Activated B cell treated with CpG ODN at 0.5 μM for 24 hours (primary cell): ENCODE measurements around the gene ERBB4. TPM values are rescaled to one million over a fixed set of nuclear protein-coding genes. Genes with fewer than 3 reads are reported as not detected.

Source experiments
- ATAC-seq: fragments of 200-7000 bp; cut with Tn5 transposase; one replicate; pipeline ENCODE4 v1.10.0; 2021; ENCODE audit warnings: low read depth, mild to moderate bottlenecking, moderate library complexity
- CTCF ChIA-PET: fragments of 350-600 bp; sonication (Branson Sonifier 250); formaldehyde crosslinking; loops from one replicate; lab custom pipeline; 2021; ENCODE audit warnings: antibody characterized with exemption; lab: Charles Lee
- POLR2A ChIA-PET: fragments of 350-600 bp; sonication (Branson Sonifier 250); formaldehyde crosslinking; loops from one replicate; lab custom pipeline; 2021; ENCODE audit warnings: antibody characterized with exemption; lab: Charles Lee
- DNase-seq: peaks from one replicate; pipeline ENCODE4 v3.0.0; 2022
- H3K27ac Mint-ChIP-seq: one replicate; pipeline ENCODE4 v1.8.0; 2020; ENCODE audit warnings: mixed read lengths
- H3K27me3 Mint-ChIP-seq: one replicate; pipeline ENCODE4 v1.8.0; 2021; ENCODE audit warnings: mixed read lengths
- H3K36me3 Mint-ChIP-seq: one replicate; pipeline ENCODE4 v1.8.0; 2021; ENCODE audit warnings: low read depth, mixed read lengths
- H3K4me1 Mint-ChIP-seq: one replicate; pipeline ENCODE4 v1.8.0; 2021; ENCODE audit warnings: mixed read lengths
- H3K4me3 Mint-ChIP-seq: one replicate; pipeline ENCODE4 v1.8.0; 2020; ENCODE audit warnings: mild to moderate bottlenecking, mixed read lengths
- H3K9me3 Mint-ChIP-seq: one replicate; pipeline ENCODE4 v1.8.0; 2020; ENCODE audit warnings: mixed read lengths
- CTCF ChIP-seq: fragments of 200-600 bp; IDR thresholded peaks from one replicate; pipeline ENCODE4 v1.8.0; 2022; ENCODE audit warnings: antibody characterized with exemption, mild to moderate bottlenecking
- intact Hi-C: fragments of 100-400 bp; cut with micrococcal nuclease; formaldehyde crosslinking; loops from one replicate; pipeline ENCODE4 v1.15.1; 2024
- total RNA-seq: library from RNA; stranded (reverse); gene quantifications from 2 replicates; pipeline ENCODE4 v1.2.3, GENCODE V29; 2022

Gene ERBB4
- total RNA-seq, 1 donor from 2014 or later: not detected

DNA sequence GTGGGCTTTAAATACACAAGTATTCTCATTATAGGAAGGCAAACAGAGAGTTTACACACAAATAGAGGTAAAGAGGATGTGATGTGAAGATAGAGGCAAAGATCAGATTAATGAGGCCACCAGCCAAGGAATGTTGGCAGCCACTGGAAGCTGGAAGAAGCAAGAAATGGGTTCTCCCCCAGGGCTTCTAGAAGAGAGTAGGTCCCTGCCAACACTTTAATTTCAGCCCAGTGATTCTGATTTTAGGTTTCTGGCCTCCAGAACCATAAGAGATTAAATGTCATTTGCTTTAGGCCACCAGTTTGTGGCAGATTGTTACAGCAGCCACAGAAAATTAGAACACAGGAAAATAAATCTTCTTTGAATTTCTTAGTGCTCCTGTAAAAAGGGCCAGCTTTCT, 1065.5 kb downstream of the ERBB4 start:
- intact Hi-C loops: no loop called here
- Mint-ChIP-seq H3K27ac (no peak overlapping the region), H3K36me3 (no peaks in the 10 kb centered on the region), H3K4me3 (no peak overlapping the region), H3K9me3 (no peaks in the 10 kb centered on the region), H3K4me1 (no peaks in the 10 kb centered on the region), H3K27me3 (no peaks in the 10 kb centered on the region)
- DNase-seq: no peak
- POLR2A ChIA-PET: no interaction called here
- CTCF ChIA-PET: no interaction called here
- no peak for TF ChIP-seq CTCF
- ATAC-seq: no peak

DNA sequence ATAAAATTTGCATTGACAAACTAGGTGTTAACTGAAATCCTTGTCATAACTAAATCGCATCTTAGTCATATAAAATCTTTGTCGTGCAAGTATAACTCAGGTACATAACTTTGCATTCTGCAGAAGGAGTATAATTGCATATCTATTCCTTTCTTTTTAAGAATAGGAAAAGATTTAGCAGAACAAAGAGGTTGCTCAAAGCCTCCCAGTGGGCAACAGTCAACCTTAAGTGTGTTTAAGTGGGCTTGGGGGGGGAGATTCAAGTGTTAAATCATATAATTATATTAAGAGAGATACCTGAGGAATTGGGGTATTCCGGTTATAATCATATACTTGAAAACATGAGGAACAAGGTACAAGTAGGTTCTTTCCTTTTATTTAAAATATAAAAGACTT, 1068.9 kb downstream of the ERBB4 start:
- Mint-ChIP-seq H3K4me3 (no peak overlapping the region), H3K27me3 (no peaks in the 10 kb centered on the region), H3K27ac (no peak overlapping the region), H3K36me3 (no peaks in the 10 kb centered on the region), H3K9me3 (no peaks in the 10 kb centered on the region), H3K4me1 (no peaks in the 10 kb centered on the region)
- ATAC-seq (no peak), DNase-seq (no peak)
- intact Hi-C loops: no loop called here
- no peak for TF ChIP-seq CTCF
- POLR2A ChIA-PET: no interaction called here
- CTCF ChIA-PET: no interaction called here

DNA sequence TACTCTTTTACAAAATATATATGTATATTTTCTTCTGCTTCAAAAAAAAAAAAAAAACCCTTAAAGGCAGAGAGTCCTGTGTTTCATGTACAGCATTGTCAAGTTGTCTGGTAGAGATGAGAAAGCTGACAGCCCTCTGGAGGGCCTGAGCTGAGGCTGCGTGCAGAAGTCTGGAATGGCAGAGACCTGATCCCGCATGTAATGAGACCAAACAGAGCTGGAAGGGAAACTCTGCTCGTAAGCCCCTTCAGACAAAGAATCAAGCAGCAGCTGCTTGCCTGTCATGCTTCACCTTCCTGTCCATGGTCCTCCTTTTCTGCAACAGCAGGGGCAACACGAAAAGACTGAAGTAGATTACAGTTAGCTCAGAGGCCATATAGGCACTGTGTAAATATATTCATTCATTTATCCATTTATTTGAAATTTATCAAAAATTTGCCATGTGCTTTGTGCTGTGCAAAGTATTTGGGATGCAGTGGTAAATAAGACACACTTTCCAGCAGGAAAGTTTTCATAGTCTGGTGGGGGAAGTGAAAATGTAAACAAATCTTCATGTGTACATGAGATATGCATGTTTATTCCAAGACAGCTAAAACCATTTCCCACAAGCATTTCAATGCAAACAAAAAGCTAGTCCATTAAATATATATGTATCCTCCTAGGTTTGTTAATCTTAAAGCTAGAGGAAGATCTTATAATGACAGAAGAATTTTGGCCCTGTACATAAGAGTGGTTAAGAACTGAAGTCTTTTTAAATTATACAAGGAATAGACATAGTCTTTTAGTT, 1069.5 kb downstream of the ERBB4 start:
- ATAC-seq (no peak), DNase-seq (no peak)
- CTCF ChIA-PET: no interaction called here
- Mint-ChIP-seq H3K4me3 (no peak overlapping the region), H3K27me3 (no peaks in the 10 kb centered on the region), H3K36me3 (no peaks in the 10 kb centered on the region), H3K9me3 (no peaks in the 10 kb centered on the region), H3K4me1 (no peaks in the 10 kb centered on the region), H3K27ac (no peak overlapping the region)
- intact Hi-C loops: no loop called here
- no peak for TF ChIP-seq CTCF
- POLR2A ChIA-PET: no interaction called here

- Mint-ChIP-seq H3K4me1 (no peaks in the 10 kb centered on the region), H3K27ac (no peak overlapping the region), H3K9me3 (no peaks in the 10 kb centered on the region), H3K36me3 (no peaks in the 10 kb centered on the region), H3K4me3 (no peak overlapping the region), H3K27me3 (no peaks in the 10 kb centered on the region)
- POLR2A ChIA-PET: no interaction called here
- ATAC-seq (no peak), DNase-seq (no peak)
- intact Hi-C loops: no loop called here
- TF ChIP-seq CTCF: no peak
- CTCF ChIA-PET: no interaction called here
These were observed 1070.4 kb downstream of the ERBB4 start for GRCh38 chr2:211468217-211468616.

DNA sequence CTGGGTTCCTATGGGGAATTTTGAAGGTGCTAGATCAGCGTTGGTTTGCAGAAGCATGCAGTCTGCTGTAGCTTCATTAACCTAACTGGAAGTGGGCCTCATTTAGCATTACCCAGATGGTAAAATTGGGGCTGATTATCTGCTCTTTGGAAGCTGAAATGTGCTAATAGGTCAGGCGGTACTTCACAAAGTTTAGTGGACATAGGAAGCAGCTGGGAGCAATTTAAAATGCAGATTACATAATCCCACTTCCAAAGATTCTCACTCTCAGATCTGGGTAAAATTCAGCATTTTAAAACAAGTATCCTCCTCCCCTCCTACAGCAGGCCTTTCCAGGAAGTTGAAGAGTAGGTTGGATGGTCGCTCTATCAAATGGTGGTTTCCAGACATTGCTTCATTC, 1075.2 kb downstream of the ERBB4 start:
- ChIA-PET CTCF (interaction anchor here (2.1 kb wide), 1 partner anchor 8 kb away, joined by 7 read pairs; no protein-coding TSS in a partner anchor), POLR2A (no interaction called here)
- H3K27me3 Mint-ChIP-seq: no peaks in the 10 kb centered on the region
- no peak for DNase-seq
- no peak overlapping the region for H3K4me3 Mint-ChIP-seq
- H3K27ac Mint-ChIP-seq: no peak overlapping the region
- no peaks in the 10 kb centered on the region for H3K36me3 Mint-ChIP-seq
- intact Hi-C loops: no loop called here
- no peaks in the 10 kb centered on the region for H3K4me1 Mint-ChIP-seq
- TF ChIP-seq CTCF: no peak
- ATAC-seq: no peak
- no peaks in the 10 kb centered on the region for H3K9me3 Mint-ChIP-seq
